ENCODE results near the gene ROBO3.

DNA sequence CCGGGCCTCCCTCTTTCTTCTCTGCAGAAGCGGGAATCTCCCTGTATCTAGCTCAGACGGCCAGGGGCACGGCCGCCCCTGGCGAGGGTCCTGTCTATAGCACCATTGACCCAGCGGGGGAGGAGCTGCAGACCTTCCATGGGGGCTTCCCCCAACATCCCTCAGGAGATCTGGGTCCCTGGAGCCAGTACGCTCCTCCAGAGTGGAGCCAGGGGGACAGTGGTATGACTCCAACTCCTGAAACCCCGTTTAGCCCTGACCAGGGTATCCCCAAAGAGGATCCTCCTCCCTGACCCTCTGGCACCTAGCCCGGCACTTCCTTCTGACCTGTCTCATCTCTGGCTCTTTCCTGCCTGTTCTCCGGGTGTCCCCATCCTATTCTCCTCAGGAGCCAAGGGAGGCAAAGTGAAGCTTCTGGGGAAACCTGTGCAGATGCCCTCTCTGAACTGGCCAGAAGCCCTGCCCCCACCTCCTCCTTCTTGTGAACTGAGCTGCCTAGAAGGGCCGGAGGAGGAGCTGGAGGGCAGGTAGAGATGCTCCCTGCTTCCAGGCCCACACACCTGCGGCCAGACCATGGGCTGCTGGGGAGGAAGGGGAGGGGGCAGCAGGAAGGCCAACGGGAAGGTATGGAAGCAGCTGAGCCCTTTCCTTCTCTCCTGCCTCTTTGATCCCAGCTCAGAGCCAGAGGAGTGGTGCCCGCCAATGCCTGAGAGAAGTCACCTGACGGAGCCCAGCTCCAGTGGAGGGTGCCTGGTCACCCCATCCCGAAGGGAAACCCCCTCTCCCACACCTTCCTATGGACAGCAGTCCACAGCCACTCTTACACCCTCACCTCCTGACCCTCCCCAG lies 12.9 kb downstream of the ROBO3 start:
- TF ChIP-seq, protein P1, sequence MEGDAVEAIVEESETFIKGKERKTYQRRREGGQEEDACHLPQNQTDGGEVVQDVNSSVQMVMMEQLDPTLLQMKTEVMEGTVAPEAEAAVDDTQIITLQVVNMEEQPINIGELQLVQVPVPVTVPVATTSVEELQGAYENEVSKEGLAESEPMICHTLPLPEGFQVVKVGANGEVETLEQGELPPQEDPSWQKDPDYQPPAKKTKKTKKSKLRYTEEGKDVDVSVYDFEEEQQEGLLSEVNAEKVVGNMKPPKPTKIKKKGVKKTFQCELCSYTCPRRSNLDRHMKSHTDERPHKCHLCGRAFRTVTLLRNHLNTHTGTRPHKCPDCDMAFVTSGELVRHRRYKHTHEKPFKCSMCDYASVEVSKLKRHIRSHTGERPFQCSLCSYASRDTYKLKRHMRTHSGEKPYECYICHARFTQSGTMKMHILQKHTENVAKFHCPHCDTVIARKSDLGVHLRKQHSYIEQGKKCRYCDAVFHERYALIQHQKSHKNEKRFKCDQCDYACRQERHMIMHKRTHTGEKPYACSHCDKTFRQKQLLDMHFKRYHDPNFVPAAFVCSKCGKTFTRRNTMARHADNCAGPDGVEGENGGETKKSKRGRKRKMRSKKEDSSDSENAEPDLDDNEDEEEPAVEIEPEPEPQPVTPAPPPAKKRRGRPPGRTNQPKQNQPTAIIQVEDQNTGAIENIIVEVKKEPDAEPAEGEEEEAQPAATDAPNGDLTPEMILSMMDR (IDR thresholded peaks at IDR 0.05; ENCODE audit: insufficient read depth, low read length, poor library complexity, severe bottlenecking) = no peak
- TF ChIP-seq EZH2phosphoT487 (conservative IDR thresholded peaks at IDR 0.05; ENCODE audit: low read length) = no peak
